Stomach (tissue), 9 donors: ENCODE results near the gene FBXO45. TPM values are rescaled to one million over a fixed set of nuclear protein-coding genes. Genes with fewer than 3 reads are reported as not detected.

Experiments used
- DNase-seq, 2 donors: peaks; one replicate each; pipeline versions ENCODE4 v3.0.0 to v3.0.0-alpha.2; 2013 to 2019
- H3K27ac ChIP-seq, 5 donors: fragments of 200-600 bp in 4 of 5; sonication (generic) in 4 of 5; one replicate each; pipeline ENCODE4 v1.5.1; 2013 to 2019; ENCODE audit warnings: mild to moderate bottlenecking in 1 of 5, moderate library complexity in 1 of 5
- H3K27me3 ChIP-seq, 3 donors: fragments of 200-600 bp; sonication (generic); one replicate each; pipeline ENCODE4 v1.5.1; 2017 to 2019; ENCODE audit warnings: mixed run types in 1 of 3
- H3K36me3 ChIP-seq, 4 donors: fragments of 200-600 bp; sonication (generic); 1 replicate in 3 of 4; 2 replicates in 1 of 4; pipeline ENCODE4 v1.5.1; 2016 to 2019
- H3K4me1 ChIP-seq, 4 donors: fragments of 200-600 bp; sonication (generic); one replicate each; pipeline ENCODE4 v1.5.1; 2016 to 2019
- H3K4me3 ChIP-seq, 4 donors: fragments of 200-600 bp; sonication (generic) in 3 of 4; one replicate each; pipeline ENCODE4 v1.5.1; 2016 to 2019; ENCODE audit warnings: mild to moderate bottlenecking in 1 of 4
- H3K9me3 ChIP-seq, 4 donors: fragments of 200-600 bp; sonication (generic); one replicate each; pipeline ENCODE4 v1.5.1; 2016 to 2019
- EP300 ChIP-seq: sonication (generic); formaldehyde crosslinking; IDR thresholded peaks from one replicate; pipeline ENCODE4 v1.6.1; 2017; ENCODE audit warnings: antibody characterized with exemption
- POLR2A ChIP-seq, 4 donors: fragments of 450-650 bp; IDR thresholded peaks; one replicate each; pipeline ENCODE4 v1.6.1; 2016; ENCODE audit warnings: antibody characterized with exemption in 4 of 4, control low read depth in 2 of 4, mild to moderate bottlenecking in 1 of 4, moderate library complexity in 1 of 4
- POLR2AphosphoS5 ChIP-seq, 3 donors: sonication (generic); formaldehyde crosslinking; IDR thresholded peaks; one replicate each; pipeline ENCODE4 v1.6.1; 2016; ENCODE audit warnings: antibody characterized with exemption in 3 of 3
- WGBS, 5 donors: extraction: QIAGEN DNeasy Blood & Tissue Kit in 3 of 5; methylation state at CpG; one replicate each; pipeline versions ENCODE4 v1.1.5 to v1.1.7; 2013 to 2018; 5-methylcytosine and 5-hydroxymethylcytosine counted together
- intact Hi-C: fragments of 100-400 bp; cut with DNase I; formaldehyde crosslinking; loops from one replicate; pipeline ENCODE4 v1.15.1; 2023; ENCODE audit warnings: low total_unique reads
- polyA plus RNA-seq, 3 donors: library from polyadenylated mRNA; stranded (reverse); fragments of 200-250 nt; gene quantifications; one replicate each; pipeline ENCODE4 v1.2.3, GENCODE V29; 2013
- total RNA-seq, 5 donors: library from RNA; depleted of rRNA; stranded (reverse); fragments of >200 nt; gene quantifications; one replicate each; pipeline versions ENCODE4 v1.1.0 to v1.2.3, GENCODE V29; 2014 to 2016
- TF ChIP-seq, protein P1 (sequence below), 7 experiments: fragments of 450-650 bp in 4 of 7; fragments of 200-600 bp in 3 of 7; sonication (generic) in 3 of 7; IDR thresholded peaks; one replicate each; pipeline ENCODE4 v1.5.1; 2016 to 2019; ENCODE audit warnings: antibody characterized with exemption in 7 of 7, control low read depth in 2 of 7, mild to moderate bottlenecking in 1 of 7
- donor health status: healthy with polysubstance abuse.
- donor health status: Bipolar disorder and iron deficiency.
- donor health status: healthy.

Gene FBXO45
- total and polyA plus RNA-seq, 8 donors, result 1.2 to 12.1 (median 4.2) TPM

GRCh38 chr3:196531418-196531817, 37.0 kb upstream of the FBXO45 start:
- 72 to 93% (median 88%) methylated on average over 4 of the region's 4 CpGs for WGBS, 5 donors
- intact Hi-C loops, result no loop called here

DNA sequence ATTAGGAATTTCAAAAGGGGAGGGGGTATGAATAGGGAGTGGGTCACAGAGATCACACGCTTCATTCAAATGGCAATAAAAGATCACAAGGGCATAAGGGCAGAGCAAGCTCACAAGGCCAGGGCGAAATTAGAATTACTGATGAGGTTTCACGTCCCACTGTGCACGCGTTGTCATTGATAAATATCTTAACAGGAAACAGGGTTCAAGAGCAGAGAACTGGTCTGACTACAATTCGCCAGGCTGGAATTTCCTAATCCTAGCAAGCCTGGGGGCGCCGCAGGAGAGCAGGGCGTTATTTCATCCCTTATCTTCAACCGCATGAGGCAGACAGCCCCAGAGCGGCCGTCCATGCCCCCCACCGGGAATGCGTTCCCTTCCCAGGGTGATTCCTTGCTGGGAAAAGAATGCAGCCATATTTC, 35.2 kb upstream of the FBXO45 start:
- Histone ChIP-seq H3K4me1 (peaks cover 0 to 13% (median 4%) of the 10 kb centered on the region in 4 donors), H3K9me3 (peaks cover 0 to 8% (median 2%) of the 10 kb centered on the region in 4 donors), H3K27me3 (peaks cover 0 to 10% (median 6%) of the 10 kb centered on the region in 3 donors), H3K27ac (no peak overlapping the region), H3K4me3 (no peak overlapping the region), H3K36me3 (no peaks in the 10 kb centered on the region)
- WGBS, 5 donors, result 32 to 50% (median 41%) methylated on average over 14 of the region's 14 CpGs
- TF ChIP-seq EP300 (no peak), POLR2AphosphoS5 (IDR thresholded peaks at IDR 0.05) (no peak), POLR2A (IDR thresholded peaks at IDR 0.05) (no peak)
- TF ChIP-seq, protein P1, sequence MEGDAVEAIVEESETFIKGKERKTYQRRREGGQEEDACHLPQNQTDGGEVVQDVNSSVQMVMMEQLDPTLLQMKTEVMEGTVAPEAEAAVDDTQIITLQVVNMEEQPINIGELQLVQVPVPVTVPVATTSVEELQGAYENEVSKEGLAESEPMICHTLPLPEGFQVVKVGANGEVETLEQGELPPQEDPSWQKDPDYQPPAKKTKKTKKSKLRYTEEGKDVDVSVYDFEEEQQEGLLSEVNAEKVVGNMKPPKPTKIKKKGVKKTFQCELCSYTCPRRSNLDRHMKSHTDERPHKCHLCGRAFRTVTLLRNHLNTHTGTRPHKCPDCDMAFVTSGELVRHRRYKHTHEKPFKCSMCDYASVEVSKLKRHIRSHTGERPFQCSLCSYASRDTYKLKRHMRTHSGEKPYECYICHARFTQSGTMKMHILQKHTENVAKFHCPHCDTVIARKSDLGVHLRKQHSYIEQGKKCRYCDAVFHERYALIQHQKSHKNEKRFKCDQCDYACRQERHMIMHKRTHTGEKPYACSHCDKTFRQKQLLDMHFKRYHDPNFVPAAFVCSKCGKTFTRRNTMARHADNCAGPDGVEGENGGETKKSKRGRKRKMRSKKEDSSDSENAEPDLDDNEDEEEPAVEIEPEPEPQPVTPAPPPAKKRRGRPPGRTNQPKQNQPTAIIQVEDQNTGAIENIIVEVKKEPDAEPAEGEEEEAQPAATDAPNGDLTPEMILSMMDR (IDR thresholded peaks at IDR 0.05), result no peak
- intact Hi-C loops, result no loop called here
- no peak for DNase-seq

More at GRCh38 chr3:196531418-196531817, 37.0 kb upstream of the FBXO45 start:
- Histone ChIP-seq H3K27me3 (peaks cover 0 to 10% (median 6%) of the 10 kb centered on the region in 3 donors), H3K4me3 (no peak overlapping the region), H3K27ac (no peak overlapping the region), H3K4me1 (peaks cover 0 to 9% (median 4%) of the 10 kb centered on the region in 4 donors), H3K9me3 (peaks cover 0 to 8% (median 2%) of the 10 kb centered on the region in 4 donors), H3K36me3 (no peaks in the 10 kb centered on the region)
- DNase-seq, result no peak
- TF ChIP-seq EP300 (no peak), POLR2A (IDR thresholded peaks at IDR 0.05) (no peak), POLR2AphosphoS5 (IDR thresholded peaks at IDR 0.05) (no peak)
- TF ChIP-seq, protein P1 (IDR thresholded peaks at IDR 0.05), result no peak

DNA sequence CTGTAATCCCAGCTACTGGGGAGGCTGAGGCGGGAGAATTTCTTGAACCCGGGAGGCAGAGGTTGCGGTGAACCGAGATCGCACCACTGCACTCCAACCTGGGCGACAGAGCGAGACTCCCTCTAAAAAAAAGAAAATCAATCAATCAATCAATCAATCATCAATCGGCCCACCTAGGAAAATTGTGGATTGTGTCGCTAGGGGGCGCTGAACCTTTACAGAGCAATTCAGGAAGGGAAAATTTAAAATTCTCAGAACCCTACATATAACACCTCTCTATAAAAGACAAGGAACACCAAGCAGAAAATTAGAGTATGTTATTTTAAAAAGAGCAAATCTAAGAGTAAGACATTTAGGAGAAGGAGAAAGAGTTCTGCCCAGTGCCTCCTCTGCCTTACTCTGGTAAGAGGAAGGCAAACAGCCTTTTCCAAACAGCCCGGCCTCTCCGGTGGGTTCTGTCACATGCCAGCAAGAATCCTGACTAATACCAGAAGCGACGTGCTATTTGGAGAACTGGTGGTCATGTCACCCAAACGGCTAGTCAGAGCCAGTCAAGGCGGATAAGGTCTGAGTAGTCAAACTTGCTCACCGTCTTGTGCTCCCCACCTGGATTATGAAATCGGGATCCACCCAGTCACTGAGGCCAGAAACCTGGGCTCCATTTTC, 31.0 kb upstream of the FBXO45 start:
- Histone ChIP-seq H3K4me1 (peaks cover 0 to 4% (median 0%) of the 10 kb centered on the region in 4 donors), H3K9me3 (no peaks in the 10 kb centered on the region), H3K27ac (no peak overlapping the region), H3K36me3 (no peaks in the 10 kb centered on the region), H3K4me3 (no peak overlapping the region), H3K27me3 (peaks cover 0 to 10% (median 0%) of the 10 kb centered on the region in 3 donors)
- 35 to 43% (median 42%) methylated on average over 18 of the region's 18 CpGs for WGBS, 5 donors
- DNase-seq, result peak; percentile 44 to 52
- intact Hi-C loops, result no loop called here
- TF ChIP-seq POLR2A (IDR thresholded peaks at IDR 0.05), result no peak
- TF ChIP-seq, protein P1 (IDR thresholded peaks at IDR 0.05), result peak in 5 of 7 experiments; percentile 31 to 64 (median 50)

DNA sequence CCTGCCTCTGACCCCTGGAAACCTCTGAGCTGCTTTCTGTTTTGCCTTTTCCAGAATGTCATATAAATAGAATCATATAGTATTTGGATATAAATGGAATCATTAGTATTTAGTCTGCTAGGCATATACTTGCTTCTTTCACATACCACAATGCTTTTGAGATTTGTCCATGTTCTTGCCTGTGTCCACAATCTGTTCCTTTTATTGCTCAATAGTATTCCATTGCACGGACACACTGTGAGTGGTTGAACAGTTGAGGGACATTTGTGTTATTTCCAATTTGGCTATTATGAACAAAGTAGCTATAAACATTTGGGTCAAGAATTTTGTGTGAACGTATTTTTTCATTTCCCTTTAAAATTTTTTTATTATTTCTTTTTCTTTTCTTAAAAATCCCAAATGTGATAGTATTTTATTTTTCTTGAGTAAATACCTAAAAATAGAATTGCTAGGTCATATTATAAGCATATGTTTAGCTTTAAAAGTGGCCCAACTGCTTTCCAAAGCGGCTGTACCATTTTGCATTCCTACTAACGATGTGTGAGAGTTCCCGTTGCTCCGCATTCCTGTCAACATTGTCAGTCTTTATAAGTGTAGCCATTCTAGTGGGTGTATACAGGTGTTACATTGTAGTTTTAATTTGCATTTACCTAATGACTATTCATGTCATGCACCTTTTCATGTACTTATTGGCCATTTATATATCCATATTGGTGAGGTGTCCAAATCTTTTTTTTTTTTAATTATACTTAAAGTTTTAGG, 26.6 kb upstream of the FBXO45 start:
- H3K27me3 ChIP-seq, result no peaks in the 10 kb centered on the region
- TF ChIP-seq POLR2A (IDR thresholded peaks at IDR 0.05) (no peak), EP300 (no peak), POLR2AphosphoS5 (IDR thresholded peaks at IDR 0.05) (no peak)
- TF ChIP-seq, protein P1 (IDR thresholded peaks at IDR 0.05), result no peak
- no peak overlapping the region for H3K27ac ChIP-seq
- no peak for DNase-seq
- intact Hi-C loops, result no loop called here
- H3K36me3 ChIP-seq, result no peaks in the 10 kb centered on the region
- 88 to 94% (median 90%) methylated on average over 6 of the region's 6 CpGs for WGBS, 5 donors
- peaks cover 0 to 4% (median 0%) of the 10 kb centered on the region in 4 donors for H3K4me1 ChIP-seq
- no peak overlapping the region for H3K4me3 ChIP-seq
- H3K9me3 ChIP-seq, result no peaks in the 10 kb centered on the region
